ENCODE data around the gene MISP3.

GRCh38 chr19:14119644-14120496, 47.3 kb downstream of the MISP3 start:
- TF ChIP-seq CTCF (IDR thresholded peaks at IDR 0.05; ENCODE audit: insufficient read depth, low read length, poor library complexity, severe bottlenecking) (no peak), EZH2phosphoT487 (conservative IDR thresholded peaks at IDR 0.05; ENCODE audit: low read length) (no peak)
